WERI-Rb-1 (cell line): ENCODE data around the gene MYL6B.

Experiments used
- DNase-seq: peaks from one replicate; pipeline ENCODE4 v3.0.0-alpha.2; 2020
- H3K27ac ChIP-seq: fragments of 250-450 bp; sonication (Bioruptor Pico); 2 replicates; pipeline ENCODE4 v1.5.1; 2020; ENCODE audit warnings: mild to moderate bottlenecking, moderate library complexity
- H3K27me3 ChIP-seq: fragments of 250-450 bp; sonication (Bioruptor Pico); 2 replicates; pipeline ENCODE4 v1.5.1; 2021; ENCODE audit warnings: mild to moderate bottlenecking, low read depth, moderate library complexity; ENCODE audit not compliant: insufficient read depth, severe bottlenecking
- H3K36me3 ChIP-seq: fragments of 250-450 bp; sonication (Bioruptor Pico); 2 replicates; pipeline ENCODE4 v1.5.1; 2020; ENCODE audit warnings: mild to moderate bottlenecking, moderate library complexity
- H3K4me3 ChIP-seq: 2 replicates; pipeline ENCODE4 v1.5.1; 2011; ENCODE audit warnings: low read depth, mild to moderate bottlenecking, control low read depth, low read length
- H3K9me3 ChIP-seq: fragments of 250-450 bp; sonication (Bioruptor Pico); 2 replicates; pipeline ENCODE4 v1.5.1; 2021; ENCODE audit warnings: mild to moderate bottlenecking, moderate library complexity; ENCODE audit not compliant: severe bottlenecking
- CTCF ChIP-seq: IDR thresholded peaks from 2 replicates; pipeline ENCODE4 v1.5.1; 2011; ENCODE audit warnings: low read depth, mild to moderate bottlenecking, control low read depth, inconsistent platforms, low read length

Gene MYL6B

GRCh38 chr12:56160894-56161689, 8.7 kb downstream of the MYL6B start:
- Histone ChIP-seq H3K4me3 (no peak overlapping the region), H3K36me3 (peaks cover 77% of the 10 kb centered on the region), H3K9me3 (no peaks in the 10 kb centered on the region), H3K27me3 (no peaks in the 10 kb centered on the region), H3K27ac (peak overlapping the region; percentile 52)
- no peak for DNase-seq
- no peak for TF ChIP-seq CTCF

- no peak for DNase-seq
- no peak for TF ChIP-seq CTCF
- Histone ChIP-seq H3K4me3 (no peak overlapping the region), H3K27me3 (no peaks in the 10 kb centered on the region), H3K9me3 (no peaks in the 10 kb centered on the region), H3K27ac (peak overlapping the region; percentile 52), H3K36me3 (peaks cover 80% of the 10 kb centered on the region)
Measured at GRCh38 chr12:56161690-56162351, 9.4 kb downstream of the MYL6B start.

GRCh38 chr12:56162468-56163290, 10.3 kb downstream of the MYL6B start:
- TF ChIP-seq CTCF: no peak
- H3K27me3 ChIP-seq: no peaks in the 10 kb centered on the region
- H3K36me3 ChIP-seq: peaks cover 88% of the 10 kb centered on the region
- H3K9me3 ChIP-seq: no peaks in the 10 kb centered on the region
- no peak overlapping the region for H3K4me3 ChIP-seq
- H3K27ac ChIP-seq: peak overlapping the region; percentile 47
- peak; percentile 51 for DNase-seq

- peaks cover 96% of the 10 kb centered on the region for H3K36me3 ChIP-seq
- TF ChIP-seq CTCF: no peak
- H3K9me3 ChIP-seq: no peaks in the 10 kb centered on the region
- no peaks in the 10 kb centered on the region for H3K27me3 ChIP-seq
- H3K4me3 ChIP-seq: no peak overlapping the region
- DNase-seq: no peak
- H3K27ac ChIP-seq: peak overlapping the region; percentile 29; the same call in 1 of the 2 replicates
Measured at GRCh38 chr12:56163533-56164344, 11.4 kb downstream of the MYL6B start.

- no peaks in the 10 kb centered on the region for H3K27me3 ChIP-seq
- DNase-seq: no peak
- H3K27ac ChIP-seq: no peak overlapping the region
- no peak overlapping the region for H3K4me3 ChIP-seq
- peaks cover 96% of the 10 kb centered on the region for H3K36me3 ChIP-seq
- no peaks in the 10 kb centered on the region for H3K9me3 ChIP-seq
- no peak for TF ChIP-seq CTCF
Measured at GRCh38 chr12:56164345-56164729, 11.9 kb downstream of the MYL6B start.
